HCEC 1CT (cell line): ENCODE measurements around the gene PTF1A.

Experiments
- DNase-seq: peaks from one replicate; pipeline ENCODE4 v3.0.0-alpha.2; 2017

Gene PTF1A

GRCh38 chr10:23187155-23187554 lies 5.0 kb upstream of the PTF1A start:
- DNase-seq = no peak

- DNase-seq = no peak
Measured at GRCh38 chr10:23189024-23189423, 3.1 kb upstream of the PTF1A start.

GRCh38 chr10:23190872-23191763 lies 994 bp upstream of the PTF1A start:
- no peak for DNase-seq

- DNase-seq = no peak
Measured at GRCh38 chr10:23192712-23193434, 761 bp downstream of the PTF1A start.

GRCh38 chr10:23193435-23194074 lies 1.4 kb downstream of the PTF1A start:
- no peak for DNase-seq

- DNase-seq = no peak
Measured at GRCh38 chr10:23194471-23194965, 2.4 kb downstream of the PTF1A start.

- no peak for DNase-seq
Measured at GRCh38 chr10:23194966-23195845, 3.1 kb downstream of the PTF1A start.

- no peak for DNase-seq
Measured at GRCh38 chr10:23195846-23196600, 3.9 kb downstream of the PTF1A start.

- no peak for DNase-seq
Measured at GRCh38 chr10:23196915-23197314, 4.8 kb downstream of the PTF1A start.

- DNase-seq = no peak
Measured at GRCh38 chr10:23197416-23197861, 5.3 kb downstream of the PTF1A start.

- no peak for DNase-seq
Measured at GRCh38 chr10:23198610-23198939, 6.5 kb downstream of the PTF1A start.

- DNase-seq = no peak
Measured at GRCh38 chr10:23198940-23199767, 7.0 kb downstream of the PTF1A start.

- no peak for DNase-seq
Measured at GRCh38 chr10:23199768-23200511, 7.8 kb downstream of the PTF1A start.

GRCh38 chr10:23200586-23200985 lies 8.5 kb downstream of the PTF1A start:
- DNase-seq = no peak

- DNase-seq = no peak
Measured at GRCh38 chr10:23200997-23201652, 9.0 kb downstream of the PTF1A start.

GRCh38 chr10:23201837-23202236 lies 9.7 kb downstream of the PTF1A start:
- no peak for DNase-seq

- DNase-seq = no peak
Measured at GRCh38 chr10:23202779-23203178, 10.7 kb downstream of the PTF1A start.

GRCh38 chr10:23203369-23204325 lies 11.5 kb downstream of the PTF1A start:
- DNase-seq = no peak
